Kidney (tissue), 14 donors: ENCODE data around the gene COPS6. TPM values are rescaled to one million over a fixed set of nuclear protein-coding genes. Genes with fewer than 3 reads are reported as not detected.
A peak's percentile ranks its signal among the peaks of the same experiment; 100 is the strongest.

Source experiments
- DNase-seq, 5 donors: peaks; one replicate each; pipeline ENCODE4 v3.0.0-alpha.2; 2013 to 2020
- FAIRE-seq: peaks from 2 replicates; lab custom pipeline; 2012; peaks lifted over from hg19 to GRCh38; lab: Jason Lieb, UNC
- H3K27ac ChIP-seq, 2 donors: one replicate each; pipeline ENCODE4 v1.7.0; 2013; ENCODE audit warnings: low read depth in 2 of 2, low read length in 2 of 2, inconsistent platforms in 1 of 2
- H3K27me3 ChIP-seq: one replicate; pipeline ENCODE4 v1.7.1; 2013; ENCODE audit warnings: low read length, inconsistent platforms; ENCODE audit not compliant: control insufficient read depth, insufficient read depth
- H3K36me3 ChIP-seq, 3 donors: one replicate each; pipeline versions ENCODE4 v1.7.0 to v1.7.1; 2013; ENCODE audit warnings: low read length in 3 of 3, control low read depth in 1 of 3, inconsistent platforms in 1 of 3; ENCODE audit not compliant: insufficient read depth in 3 of 3, control insufficient read depth in 2 of 3
- H3K4me1 ChIP-seq, 3 donors: one replicate each; pipeline versions ENCODE4 v1.7.0 to v1.7.1; 2013; ENCODE audit warnings: low read length in 3 of 3, inconsistent platforms in 1 of 3, low read depth in 1 of 3; ENCODE audit not compliant: control insufficient read depth in 2 of 3, insufficient read depth in 2 of 3
- H3K4me3 ChIP-seq, 3 donors: one replicate each; pipeline versions ENCODE4 v1.7.0 to v1.8.1; 2013; ENCODE audit warnings: low read length in 3 of 3, control low read depth in 1 of 3, inconsistent platforms in 1 of 3
- H3K9ac ChIP-seq, 3 donors: one replicate each; pipeline versions ENCODE4 v1.7.0 to v1.7.1; 2013; ENCODE audit warnings: low read length in 3 of 3, control low read depth in 1 of 3, inconsistent platforms in 1 of 3
- H3K9me3 ChIP-seq, 3 donors: one replicate each; pipeline versions ENCODE4 v1.7.0 to v1.7.1; 2013; ENCODE audit warnings: low read length in 3 of 3, control low read depth in 1 of 3, inconsistent platforms in 1 of 3; ENCODE audit not compliant: control insufficient read depth in 2 of 3, insufficient read depth in 1 of 3
- CTCF ChIP-seq: IDR thresholded peaks from 3 replicates; pipeline ENCODE4 v1.5.1; 2012; ENCODE audit warnings: mild to moderate bottlenecking, moderate library complexity, borderline replicate concordance; ENCODE audit not compliant: insufficient read depth; ENCODE audit errors: extremely low read depth
- intact Hi-C: fragments of 100-400 bp; cut with DNase I; formaldehyde crosslinking; loops from one replicate; pipeline ENCODE4 v1.11.1; 2022
- polyA plus RNA-seq: library from polyadenylated mRNA; stranded (reverse); fragments of 350-450 nt; fragmentation: Illumina TruSeq; extraction: RNeasy Lipid Tissue Mini Kit (QIAGEN cat#74804); gene quantifications from one replicate; pipeline ENCODE4 v1.2.3, GENCODE V29; 2014; ENCODE audit warnings: low read depth, low replicate concordance; ENCODE audit not compliant: insufficient read depth
- total RNA-seq: library from RNA; stranded (reverse); fragmentation: NEBNext Ultra II Directional; extraction: Animal tissue kit (Norgen Biotek cat#: 25700); gene quantifications from one replicate; pipeline ENCODE4 v1.2.1, GENCODE V29; 2021
- donor health status: control.
- donor health status: control.
- donor health status: control.
- donor health status: control.
- donor health status: control.
- donor health status: DM: yes; HTN: yes; CAD: no.
- donor health status: Normal renal cell carcinoma (clear cell type).

Gene COPS6
- total and polyA plus RNA-seq, 2 donors from 2014 or later = 89.1 to 166 TPM

DNA sequence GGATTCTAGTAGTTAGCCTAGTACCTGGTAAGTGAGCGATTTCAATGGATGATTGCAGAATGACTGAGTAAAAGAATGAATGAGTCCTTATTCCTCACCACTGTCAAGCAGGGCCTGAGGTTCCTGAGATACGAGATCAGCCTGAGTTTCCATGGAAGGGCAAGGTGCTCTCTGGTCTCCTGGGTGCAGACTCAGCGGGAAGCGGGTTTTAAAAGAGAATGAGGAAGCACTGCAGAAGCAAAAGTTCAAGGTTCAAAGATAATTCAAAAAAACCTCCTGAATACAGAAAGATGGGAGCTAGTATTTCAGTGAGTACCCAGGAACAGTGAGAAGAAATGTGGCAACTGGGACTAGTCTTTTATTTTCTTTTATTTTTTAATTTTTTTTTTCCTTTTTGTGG lies 11.6 kb upstream of the COPS6 start:
- Histone ChIP-seq H3K27me3 (no peaks in the 10 kb centered on the region), H3K4me1 (peaks cover 0 to 16% (median 5%) of the 10 kb centered on the region in 3 donors), H3K36me3 (peaks cover 31 to 36% (median 35%) of the 10 kb centered on the region in 3 donors), H3K9ac (no peak overlapping the region), H3K27ac (no peak overlapping the region), H3K9me3 (peaks cover 0 to 7% (median 4%) of the 10 kb centered on the region in 3 donors), H3K4me3 (no peak overlapping the region)
- intact Hi-C loops = no loop called here
- DNase-seq (no peak), FAIRE-seq (no peak)
- TF ChIP-seq CTCF = no peak

DNA sequence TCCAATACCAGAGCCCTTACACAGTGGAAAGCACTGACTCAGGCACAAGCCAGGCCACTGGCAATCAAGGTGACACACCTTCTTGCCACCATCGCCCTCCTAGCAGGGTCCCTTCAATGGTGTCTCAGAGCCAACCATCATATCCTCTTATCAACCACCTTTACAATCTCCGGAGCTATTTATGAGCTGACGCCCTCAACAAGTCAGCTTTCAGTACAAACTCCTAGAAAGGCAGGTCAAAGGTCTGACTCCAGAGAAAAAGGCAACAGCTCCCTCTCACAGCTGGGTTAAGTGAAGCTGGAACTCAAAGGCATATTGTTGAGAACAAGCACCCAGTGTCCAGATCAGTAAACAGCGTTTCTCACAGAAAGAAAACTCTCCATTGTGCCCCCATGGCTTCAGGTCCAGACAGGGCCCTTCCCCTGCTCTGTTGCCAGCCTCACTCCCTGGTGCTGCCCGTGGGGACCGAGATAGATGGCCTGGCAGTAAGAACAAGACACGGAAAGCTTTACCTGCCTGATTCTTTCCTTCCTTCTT lies 9.7 kb upstream of the COPS6 start:
- Histone ChIP-seq H3K9ac (no peak overlapping the region), H3K27ac (no peak overlapping the region), H3K27me3 (no peaks in the 10 kb centered on the region), H3K9me3 (peaks cover 0 to 3% (median 0%) of the 10 kb centered on the region in 3 donors), H3K4me1 (peaks cover 2 to 21% (median 10%) of the 10 kb centered on the region in 3 donors), H3K4me3 (no peak overlapping the region), H3K36me3 (peaks cover 16 to 22% (median 17%) of the 10 kb centered on the region in 3 donors)
- DNase-seq (no peak), FAIRE-seq (no peak)
- intact Hi-C loops = no loop called here
- no peak for TF ChIP-seq CTCF

DNA sequence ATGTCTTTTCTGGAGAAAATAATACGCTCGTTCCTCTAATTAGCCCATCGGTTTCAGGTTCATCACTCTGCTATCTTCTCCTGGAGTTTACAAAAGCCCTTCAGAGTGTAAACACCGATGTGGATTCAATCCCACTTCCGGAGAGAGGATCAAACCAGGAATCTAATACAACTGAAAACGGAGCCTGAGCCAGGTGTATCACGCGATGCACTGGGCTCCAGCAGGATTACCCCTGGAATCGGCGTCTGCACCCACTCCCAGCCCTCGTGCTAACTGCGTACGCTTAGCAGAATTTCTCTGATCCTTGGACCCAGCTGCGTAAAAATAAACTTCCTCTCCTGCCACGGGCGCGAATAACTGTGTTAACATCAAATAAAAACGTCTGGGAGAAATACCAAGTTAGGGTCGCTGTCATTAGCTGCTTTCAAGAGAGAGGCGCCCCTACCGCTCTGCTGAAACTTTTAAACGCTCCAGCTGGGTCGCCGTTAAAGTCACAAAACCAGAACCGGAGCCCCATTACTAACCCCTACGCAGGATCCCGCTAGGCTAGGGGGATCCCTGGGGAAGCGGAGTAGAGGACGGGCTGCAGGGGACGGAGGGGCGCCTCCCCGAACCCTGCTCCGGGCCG lies 7.7 kb upstream of the COPS6 start:
- Histone ChIP-seq H3K27me3 (no peaks in the 10 kb centered on the region), H3K4me3 (peak overlapping the region; percentile 97 to 98 (median 98)), H3K27ac (peak overlapping the region; percentile 53 to 71), H3K9ac (peak overlapping the region; percentile 87 to 96 (median 96)), H3K9me3 (peaks cover 0 to 3% (median 0%) of the 10 kb centered on the region in 3 donors), H3K4me1 (peaks cover 2 to 21% (median 10%) of the 10 kb centered on the region in 3 donors), H3K36me3 (peaks cover 0 to 11% (median 4%) of the 10 kb centered on the region in 3 donors)
- FAIRE-seq (no peak), DNase-seq (peak in 3 of 5 donors; percentile 26 to 64 (median 50))
- TF ChIP-seq CTCF = no peak
- intact Hi-C loops = no loop called here
